Vagina (tissue), 2 donors: ENCODE measurements around the gene PRDM15.

Experiments used
- CTCF ChIP-seq, 3 experiments: fragments of 450-650 bp in 2 of 3; fragments of 200-600 bp in 1 of 3; sonication (generic) in 1 of 3; IDR thresholded peaks; one replicate each; pipeline ENCODE4 v1.5.1; 2017 to 2019; ENCODE audit warnings: antibody characterized with exemption in 3 of 3, mild to moderate bottlenecking in 2 of 3, moderate library complexity in 2 of 3
- POLR2A ChIP-seq, 2 donors: fragments of 450-650 bp; IDR thresholded peaks; one replicate each; pipeline ENCODE4 v1.6.1; 2017; ENCODE audit warnings: antibody characterized with exemption in 2 of 2, mild to moderate bottlenecking in 2 of 2, moderate library complexity in 2 of 2

GRCh38 chr21:41764558-41765419 lies 114.4 kb downstream of the PRDM15 start:
- TF ChIP-seq POLR2A (IDR thresholded peaks at IDR 0.05) (no peak), CTCF (IDR thresholded peaks at IDR 0.05) (no peak)
